ENCODE data around the gene PSMA5.
"Not testable (repeated sequence)": the region's sequence is repeated elsewhere in the genome, so short reads cannot be mapped to it uniquely, and the experiment has no call there.

PSMA5 gene

GRCh38 chr1:109426281-109427170, at the start of gene PSMA5:
Gene PSMA5 (minus strand): TSS chr1:109426448. CDS start chr1:109426330, 118 bp downstream.
- Mint-ChIP-seq H3K36me3 (peaks cover 21 to 35% of the 10 kb centered on the region in 2 donors), H3K9me3 (no peaks in the 10 kb centered on the region), H3K27me3 (no peaks in the 10 kb centered on the region), H3K4me3 (peak within 1 kb of the TSS; percentile 93 to 98), H3K4me1 (peaks cover 22 to 40% of the 10 kb centered on the region in 2 donors), H3K27ac (peak within 1 kb of the TSS; percentile 100)
- peak; percentile 96 for DNase-seq
- peak; percentile 93 to 96 for ATAC-seq (replicated peaks)

GRCh38 chr1:109475261-109475660, 49.0 kb upstream of the PSMA5 start:
- no peak for ATAC-seq (replicated peaks)
- Mint-ChIP-seq H3K4me3 (no peak overlapping the region), H3K27me3 (peaks cover 68 to 88% of the 10 kb centered on the region in 2 donors), H3K27ac (no peak overlapping the region), H3K36me3 (no peaks in the 10 kb centered on the region), H3K4me1 (no peaks in the 10 kb centered on the region), H3K9me3 (no peaks in the 10 kb centered on the region)
- no peak for DNase-seq

GRCh38 chr1:109474697-109475096, 48.4 kb upstream of the PSMA5 start:
- no peak for ATAC-seq (replicated peaks)
- no peaks in the 10 kb centered on the region for H3K36me3 Mint-ChIP-seq
- DNase-seq = no peak
- no peaks in the 10 kb centered on the region for H3K9me3 Mint-ChIP-seq
- H3K27me3 Mint-ChIP-seq = peaks cover 68 to 87% of the 10 kb centered on the region in 2 donors
- no peak overlapping the region for H3K27ac Mint-ChIP-seq
- no peak overlapping the region for H3K4me3 Mint-ChIP-seq
- H3K4me1 Mint-ChIP-seq = no peaks in the 10 kb centered on the region

GRCh38 chr1:109473284-109474057, 47.2 kb upstream of the PSMA5 start:
- not testable (repeated sequence) for H3K4me3 Mint-ChIP-seq; H3K36me3 Mint-ChIP-seq; ATAC-seq (replicated peaks); H3K27ac Mint-ChIP-seq; H3K9me3 Mint-ChIP-seq; DNase-seq; H3K4me1 Mint-ChIP-seq
- H3K27me3 Mint-ChIP-seq = peaks cover 56 to 76% of the 10 kb centered on the region in 2 donors

GRCh38 chr1:109472779-109473178, 46.5 kb upstream of the PSMA5 start:
- Mint-ChIP-seq H3K4me1 (no peaks in the 10 kb centered on the region), H3K9me3 (no peaks in the 10 kb centered on the region), H3K36me3 (no peaks in the 10 kb centered on the region), H3K27me3 (peaks cover 57 to 76% of the 10 kb centered on the region in 2 donors), H3K4me3 (no peak overlapping the region), H3K27ac (no peak overlapping the region)
- ATAC-seq (replicated peaks) (no peak), DNase-seq (no peak)

GRCh38 chr1:109470245-109470644, 44.0 kb upstream of the PSMA5 start:
- DNase-seq (no peak), ATAC-seq (replicated peaks) (no peak)
- peaks cover 42 to 71% of the 10 kb centered on the region in 2 donors for H3K27me3 Mint-ChIP-seq
- H3K4me3 Mint-ChIP-seq = no peak overlapping the region
- H3K4me1 Mint-ChIP-seq = peaks cover 3 to 7% of the 10 kb centered on the region in 2 donors
- H3K9me3 Mint-ChIP-seq = no peaks in the 10 kb centered on the region
- no peaks in the 10 kb centered on the region for H3K36me3 Mint-ChIP-seq
- H3K27ac Mint-ChIP-seq = no peak overlapping the region

GRCh38 chr1:109468903-109469302, 42.7 kb upstream of the PSMA5 start:
- no peaks in the 10 kb centered on the region for H3K9me3 Mint-ChIP-seq
- DNase-seq = no peak
- H3K27me3 Mint-ChIP-seq = peaks cover 46 to 74% of the 10 kb centered on the region in 2 donors
- no peak overlapping the region for H3K4me3 Mint-ChIP-seq
- peaks cover 3 to 7% of the 10 kb centered on the region in 2 donors for H3K4me1 Mint-ChIP-seq
- no peak for ATAC-seq (replicated peaks)
- no peaks in the 10 kb centered on the region for H3K36me3 Mint-ChIP-seq
- H3K27ac Mint-ChIP-seq = no peak overlapping the region

- H3K4me3 Mint-ChIP-seq = no peak overlapping the region
- no peak for ATAC-seq (replicated peaks)
- H3K4me1 Mint-ChIP-seq = peaks cover 3 to 7% of the 10 kb centered on the region in 2 donors
- H3K9me3 Mint-ChIP-seq = no peaks in the 10 kb centered on the region
- no peaks in the 10 kb centered on the region for H3K36me3 Mint-ChIP-seq
- no peak for DNase-seq
- H3K27me3 Mint-ChIP-seq = peaks cover 46 to 71% of the 10 kb centered on the region in 2 donors
- no peak overlapping the region for H3K27ac Mint-ChIP-seq
These were observed 41.8 kb upstream of the PSMA5 start for GRCh38 chr1:109468061-109468460.

GRCh38 chr1:109467301-109467777, 41.1 kb upstream of the PSMA5 start:
- Mint-ChIP-seq H3K36me3 (no peaks in the 10 kb centered on the region), H3K27ac (no peak overlapping the region), H3K4me3 (peak overlapping the region; percentile 25 to 67), H3K27me3 (peaks cover 46 to 70% of the 10 kb centered on the region in 2 donors), H3K4me1 (peaks cover 3 to 7% of the 10 kb centered on the region in 2 donors), H3K9me3 (no peaks in the 10 kb centered on the region)
- DNase-seq (no peak), ATAC-seq (replicated peaks) (no peak)

- no peak for DNase-seq
- no peaks in the 10 kb centered on the region for H3K36me3 Mint-ChIP-seq
- peaks cover 49 to 74% of the 10 kb centered on the region in 2 donors for H3K27me3 Mint-ChIP-seq
- H3K9me3 Mint-ChIP-seq = no peaks in the 10 kb centered on the region
- peaks cover 3 to 7% of the 10 kb centered on the region in 2 donors for H3K4me1 Mint-ChIP-seq
- no peak within 1 kb of the TSS for H3K27ac Mint-ChIP-seq
- ATAC-seq (replicated peaks) = peak; percentile 42 to 53
- H3K4me3 Mint-ChIP-seq = peak within 1 kb of the TSS; percentile 67 to 70
These were observed 40.4 kb upstream of the PSMA5 start, which contains the start of gene SYPL2 for GRCh38 chr1:109466452-109467300. Gene SYPL2 (plus strand): TSS chr1:109466546. CDS start chr1:109466844, 298 bp downstream.

- no peaks in the 10 kb centered on the region for H3K36me3 Mint-ChIP-seq
- H3K27ac Mint-ChIP-seq = no peak overlapping the region
- H3K9me3 Mint-ChIP-seq = no peaks in the 10 kb centered on the region
- peaks cover 3 to 7% of the 10 kb centered on the region in 2 donors for H3K4me1 Mint-ChIP-seq
- H3K27me3 Mint-ChIP-seq = peaks cover 53 to 79% of the 10 kb centered on the region in 2 donors
- DNase-seq (no peak), ATAC-seq (replicated peaks) (no peak)
- H3K4me3 Mint-ChIP-seq = peak overlapping the region; percentile 67 to 70
These were observed 39.8 kb upstream of the PSMA5 start for GRCh38 chr1:109466125-109466451.

GRCh38 chr1:109457819-109458218, 31.6 kb upstream of the PSMA5 start:
- no peak overlapping the region for H3K27ac Mint-ChIP-seq
- ATAC-seq (replicated peaks) = no peak
- peaks cover 41 to 46% of the 10 kb centered on the region in 2 donors for H3K27me3 Mint-ChIP-seq
- H3K36me3 Mint-ChIP-seq = peaks cover 2 to 5% of the 10 kb centered on the region in 2 donors
- H3K9me3 Mint-ChIP-seq = peaks cover 5 to 6% of the 10 kb centered on the region in 2 donors
- H3K4me3 Mint-ChIP-seq = no peak overlapping the region
- DNase-seq = no peak
- H3K4me1 Mint-ChIP-seq = no peaks in the 10 kb centered on the region

- H3K4me1 Mint-ChIP-seq = no peaks in the 10 kb centered on the region
- peaks cover 38 to 56% of the 10 kb centered on the region in 2 donors for H3K27me3 Mint-ChIP-seq
- no peak overlapping the region for H3K4me3 Mint-ChIP-seq
- H3K27ac Mint-ChIP-seq = no peak overlapping the region
- DNase-seq (no peak), ATAC-seq (replicated peaks) (no peak)
- H3K9me3 Mint-ChIP-seq = peaks cover 5 to 9% of the 10 kb centered on the region in 2 donors
- H3K36me3 Mint-ChIP-seq = peaks cover 2 to 5% of the 10 kb centered on the region in 2 donors
These were observed 28.4 kb upstream of the PSMA5 start for GRCh38 chr1:109454497-109455133.

Data from stimulated activated naive B cell treated with anti-CD40 and anti-IgM and Interleukin-4, amounts not matched to agents 10 μg/mL and 1 μg/mL and 100 μg/mL, for 72 hours (primary cell).